A673 (cell line): Measurements from ENCODE around the gene RNF217.

Source experiments
- EZH2 ChIP-seq: fragments of 200-600 bp; sonication (generic); IDR thresholded peaks from 2 replicates; pipeline ENCODE4 v1.6.1; 2017; ENCODE audit warnings: borderline replicate concordance, low read depth, mild to moderate bottlenecking, mixed read lengths, antibody characterized with exemption, low read length; ENCODE audit not compliant: poor library complexity, severe bottlenecking
- TF ChIP-seq, protein P1 (sequence below): fragments of 300-800, 200-600 bp; sonication (generic); conservative IDR thresholded peaks from 2 replicates; pipeline ENCODE4 v1.5.1; 2017; ENCODE audit warnings: low read depth, mild to moderate bottlenecking, antibody characterized with exemption, low read length, moderate library complexity, mixed read lengths

DNA sequence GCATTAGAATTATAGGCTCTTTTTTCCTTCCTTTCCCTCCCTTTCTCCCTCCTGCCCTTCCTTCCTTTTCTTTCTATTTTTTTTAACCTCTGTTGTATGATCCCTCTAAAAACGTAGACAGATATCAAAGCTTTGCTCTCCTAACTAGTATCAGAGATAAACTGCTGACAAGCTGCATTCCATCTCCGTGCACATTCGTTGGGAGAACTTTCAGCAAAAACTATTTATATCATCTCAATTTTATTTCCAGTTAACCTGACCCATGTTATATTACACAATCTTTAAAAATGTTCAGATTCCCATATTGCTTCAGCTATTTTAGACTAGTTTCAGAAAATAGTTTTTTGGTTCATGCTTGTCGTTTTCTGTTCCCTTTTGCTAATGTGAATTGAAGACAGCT is 47.3 kb downstream of the RNF217 start:
- TF ChIP-seq, protein P1, sequence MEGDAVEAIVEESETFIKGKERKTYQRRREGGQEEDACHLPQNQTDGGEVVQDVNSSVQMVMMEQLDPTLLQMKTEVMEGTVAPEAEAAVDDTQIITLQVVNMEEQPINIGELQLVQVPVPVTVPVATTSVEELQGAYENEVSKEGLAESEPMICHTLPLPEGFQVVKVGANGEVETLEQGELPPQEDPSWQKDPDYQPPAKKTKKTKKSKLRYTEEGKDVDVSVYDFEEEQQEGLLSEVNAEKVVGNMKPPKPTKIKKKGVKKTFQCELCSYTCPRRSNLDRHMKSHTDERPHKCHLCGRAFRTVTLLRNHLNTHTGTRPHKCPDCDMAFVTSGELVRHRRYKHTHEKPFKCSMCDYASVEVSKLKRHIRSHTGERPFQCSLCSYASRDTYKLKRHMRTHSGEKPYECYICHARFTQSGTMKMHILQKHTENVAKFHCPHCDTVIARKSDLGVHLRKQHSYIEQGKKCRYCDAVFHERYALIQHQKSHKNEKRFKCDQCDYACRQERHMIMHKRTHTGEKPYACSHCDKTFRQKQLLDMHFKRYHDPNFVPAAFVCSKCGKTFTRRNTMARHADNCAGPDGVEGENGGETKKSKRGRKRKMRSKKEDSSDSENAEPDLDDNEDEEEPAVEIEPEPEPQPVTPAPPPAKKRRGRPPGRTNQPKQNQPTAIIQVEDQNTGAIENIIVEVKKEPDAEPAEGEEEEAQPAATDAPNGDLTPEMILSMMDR = no peak
- no peak for TF ChIP-seq EZH2
